Fibroblast of lung (primary cell): Measurements from ENCODE around the gene PDE6G. TPM values are rescaled to one million over a fixed set of nuclear protein-coding genes. Genes with fewer than 3 reads are reported as not detected.

Experiments
- DNase-seq, 2 donors: peaks; one replicate each; pipeline versions ENCODE4 v3.0.0 to v3.0.0-alpha.2; 2010; ENCODE audit warnings: low read depth in 2 of 2
- H2AFZ ChIP-seq: 2 replicates; pipeline ENCODE4 v1.5.1; 2012; ENCODE audit warnings: low read length, control low read depth, inconsistent platforms
- H3K27ac ChIP-seq: 2 replicates; pipeline ENCODE4 v1.5.1; 2011; ENCODE audit warnings: low read length, control low read depth; ENCODE audit not compliant: insufficient read depth
- H3K27me3 ChIP-seq: 2 replicates; pipeline ENCODE4 v1.5.1; 2011; ENCODE audit warnings: mild to moderate bottlenecking, low read length; ENCODE audit not compliant: control insufficient read depth, insufficient read depth
- H3K36me3 ChIP-seq: 2 replicates; pipeline ENCODE4 v1.5.1; 2011; ENCODE audit warnings: low read length; ENCODE audit not compliant: control insufficient read depth, insufficient read depth
- H3K4me1 ChIP-seq: 2 replicates; pipeline ENCODE4 v1.5.1; 2011; ENCODE audit warnings: low read length; ENCODE audit not compliant: control insufficient read depth, insufficient read depth; ENCODE audit errors: extremely low read depth
- H3K4me2 ChIP-seq: 2 replicates; pipeline ENCODE4 v1.5.1; 2011; ENCODE audit warnings: low read length, control low read depth; ENCODE audit not compliant: insufficient read depth; ENCODE audit errors: extremely low read depth
- H3K4me3 ChIP-seq, 4 experiments: fragments of 200-600 bp in 1 of 4; sonication (generic) in 1 of 4; replicated peaks in 1 of 4; 2 replicates each; pipeline ENCODE4 v1.5.1; 2011 to 2016; ENCODE audit warnings: low read length in 4 of 4, low read depth in 3 of 4, mild to moderate bottlenecking in 3 of 4, control low read depth in 2 of 4, inconsistent platforms in 1 of 4, mixed read lengths in 1 of 4; ENCODE audit not compliant: insufficient read depth in 1 of 4; ENCODE audit errors: control extremely low read depth in 1 of 4
- H3K79me2 ChIP-seq: 2 replicates; pipeline ENCODE4 v1.5.1; 2012; ENCODE audit warnings: mild to moderate bottlenecking, low read length, inconsistent platforms; ENCODE audit not compliant: control insufficient read depth, insufficient read depth
- H3K9ac ChIP-seq: 2 replicates; pipeline ENCODE4 v1.5.1; 2011; ENCODE audit warnings: mild to moderate bottlenecking, low read length, control low read depth; ENCODE audit not compliant: insufficient read depth
- H3K9me3 ChIP-seq: 2 replicates; pipeline ENCODE4 v1.5.1; 2012; ENCODE audit warnings: low read depth, low read length; ENCODE audit not compliant: control insufficient read depth, insufficient read depth
- H4K20me1 ChIP-seq: 2 replicates; pipeline ENCODE4 v1.5.1; 2011; ENCODE audit warnings: low read length; ENCODE audit not compliant: control insufficient read depth, insufficient read depth; ENCODE audit errors: extremely low read depth
- CTCF ChIP-seq, 2 donors: IDR thresholded peaks in 1 of 2; conservative IDR thresholded peaks in 1 of 2; 1 replicate in 1 of 2; 2 replicates in 1 of 2; pipeline ENCODE4 v1.5.1; 2011 to 2012; ENCODE audit warnings: low read length in 2 of 2, control low read depth in 1 of 2, inconsistent platforms in 1 of 2, low read depth in 1 of 2, mild to moderate bottlenecking in 1 of 2
- EZH2 ChIP-seq: IDR thresholded peaks from 2 replicates; pipeline ENCODE4 v1.5.1; 2012; ENCODE audit warnings: low read length, control low read depth, mild to moderate bottlenecking; ENCODE audit errors: missing control alignments
- polyA plus RNA-seq, 2 donors: library from polyadenylated mRNA; depleted of rRNA in 1 of 2; stranded (reverse) in 1 of 2; unstranded in 1 of 2; fragments of >200 nt; gene quantifications; 2 replicates each; pipeline ENCODE4 v1.2.1, GENCODE V29; 2011 to 2012; ENCODE audit warnings: missing spikeins in 1 of 2
- total RNA-seq: library from RNA; depleted of rRNA; stranded (reverse); fragments of >200 nt; gene quantifications from 2 replicates; pipeline ENCODE4 v1.2.1, GENCODE V29; 2014

The PDE6G gene
- total and polyA plus RNA-seq, 2 donors (not counting 1 experiment from before 2014, with no cell fraction given), result 0.17 to 0.64 TPM

- peaks cover 2% of the 10 kb centered on the region for H4K20me1 ChIP-seq
- peak overlapping the region; percentile 94 for H3K27ac ChIP-seq
- H3K9me3 ChIP-seq, result no peaks in the 10 kb centered on the region
- peak overlapping the region; percentile 57 for H2AFZ ChIP-seq
- peak overlapping the region; percentile 88 for H3K4me2 ChIP-seq
- H3K4me1 ChIP-seq, result peaks cover 12% of the 10 kb centered on the region
- TF ChIP-seq EZH2 (no peak), CTCF (conservative IDR thresholded peaks at IDR 0.05 in 1 of 2, IDR thresholded peaks at IDR 0.05 in 1 of 2; ENCODE audit: low read depth in 1 of 2, low read length in 2 of 2) (no peak)
- DNase-seq, result no peak
- peaks cover 24% of the 10 kb centered on the region for H3K36me3 ChIP-seq
- H3K27me3 ChIP-seq, result no peaks in the 10 kb centered on the region
- peak overlapping the region; percentile 92 for H3K9ac ChIP-seq
- H3K4me3 ChIP-seq, result peak overlapping the region; percentile 80 to 97 (median 92)
- H3K79me2 ChIP-seq, result peaks cover 61% of the 10 kb centered on the region
Observed at GRCh38 chr17:81683208-81683583, 26.9 kb upstream of the PDE6G start.

DNA sequence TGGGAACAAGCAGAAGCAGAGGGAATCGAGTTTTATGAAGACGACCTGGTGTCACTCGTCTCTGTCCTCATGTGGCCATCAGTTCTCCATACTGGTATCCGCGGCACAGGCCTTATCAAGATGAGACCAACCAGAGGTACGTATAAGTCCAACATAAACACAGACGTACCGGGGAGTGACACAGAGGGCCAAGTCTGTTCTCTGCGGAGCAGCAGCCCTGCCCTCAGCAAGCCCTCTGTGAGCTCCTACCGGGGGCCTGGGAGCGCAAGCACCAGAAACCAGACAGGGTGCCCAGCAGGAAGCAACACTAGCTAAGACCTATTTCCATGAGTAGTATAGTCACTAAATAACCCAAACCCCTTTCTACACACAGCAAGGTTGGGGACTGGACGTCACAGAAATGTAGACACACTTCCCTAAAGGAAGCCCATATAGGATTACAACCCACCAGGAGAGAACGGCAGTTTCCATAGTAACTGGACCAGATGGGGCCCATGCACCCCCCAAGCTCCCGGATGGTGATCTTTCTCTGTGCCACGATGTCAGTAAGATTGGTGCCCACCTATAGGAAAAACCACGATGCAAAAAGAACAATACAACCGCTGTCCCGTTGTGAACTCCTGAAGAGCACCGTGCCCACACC is 26.3 kb upstream of the PDE6G start:
- Histone ChIP-seq H3K9me3 (no peaks in the 10 kb centered on the region), H3K4me1 (peaks cover 12% of the 10 kb centered on the region), H3K27ac (peak overlapping the region; percentile 94), H3K79me2 (peaks cover 56% of the 10 kb centered on the region), H4K20me1 (peaks cover 2% of the 10 kb centered on the region), H2AFZ (no peak overlapping the region), H3K9ac (peak overlapping the region; percentile 92), H3K36me3 (peaks cover 20% of the 10 kb centered on the region), H3K4me3 (peak overlapping the region; percentile 80 to 97 (median 92)), H3K4me2 (peak overlapping the region; percentile 88), H3K27me3 (no peaks in the 10 kb centered on the region)
- peak in 1 of 2 donors; percentile 8 for DNase-seq
- TF ChIP-seq CTCF (conservative IDR thresholded peaks at IDR 0.05 in 1 of 2, IDR thresholded peaks at IDR 0.05 in 1 of 2; ENCODE audit: low read depth in 1 of 2, low read length in 2 of 2) (no peak), EZH2 (no peak)

GRCh38 chr17:81681672-81682071 is 25.3 kb upstream of the PDE6G start:
- Histone ChIP-seq H3K4me2 (peak overlapping the region; percentile 13), H2AFZ (no peak overlapping the region)
- DNase-seq, result peak in 1 of 2 donors; percentile 6

More at GRCh38 chr17:81681672-81682071, 25.3 kb upstream of the PDE6G start:
- Histone ChIP-seq H3K27me3 (no peaks in the 10 kb centered on the region), H3K27ac (no peak overlapping the region), H3K9me3 (no peaks in the 10 kb centered on the region), H3K79me2 (peaks cover 47% of the 10 kb centered on the region), H4K20me1 (peaks cover 2% of the 10 kb centered on the region), H3K36me3 (peaks cover 12% of the 10 kb centered on the region), H3K4me3 (no peak overlapping the region), H3K9ac (no peak overlapping the region), H3K4me1 (peaks cover 12% of the 10 kb centered on the region)
- TF ChIP-seq CTCF (conservative IDR thresholded peaks at IDR 0.05 in 1 of 2, IDR thresholded peaks at IDR 0.05 in 1 of 2; ENCODE audit: low read depth in 1 of 2, low read length in 2 of 2) (no peak), EZH2 (no peak)
